Measurements from ENCODE around the gene PSD2. TPM values are rescaled to one million over a fixed set of nuclear protein-coding genes. Genes with fewer than 3 reads are reported as not detected.

PSD2 gene
- total and polyA plus RNA-seq, 8 donors, result 0.06 to 2.5 (median 1.7) TPM; not detected in 1

GRCh38 chr5:139763930-139764791 is 31.4 kb upstream of the PSD2 start:
- Histone ChIP-seq H3K9me3 (no peaks in the 10 kb centered on the region), H3K36me3 (no peaks in the 10 kb centered on the region), H3K4me1 (peaks cover 0 to 4% of the 10 kb centered on the region in 2 donors), H3K27me3 (peaks cover 14 to 57% of the 10 kb centered on the region in 2 donors), H3K4me3 (no peak overlapping the region), H3K27ac (no peak overlapping the region)
- DNase-seq, result peak in 1 of 4 donors; percentile 57
- intact Hi-C loops (cut with DNase I), result loop anchor here (2.0 to 10.0 kb wide), 2 partner anchors 129 kb away; no protein-coding TSS in a partner anchor
- no peak for TF ChIP-seq CTCF (IDR thresholded peaks at IDR 0.05)
- ATAC-seq, result no peak

- no peaks in the 10 kb centered on the region for H3K9me3 ChIP-seq
- no peak overlapping the region for H3K27ac ChIP-seq
- no peak for ATAC-seq
- no peak for DNase-seq
- peaks cover 14 to 49% of the 10 kb centered on the region in 2 donors for H3K27me3 ChIP-seq
- no peaks in the 10 kb centered on the region for H3K36me3 ChIP-seq
- H3K4me3 ChIP-seq, result no peak overlapping the region
- H3K4me1 ChIP-seq, result peaks cover 0 to 4% of the 10 kb centered on the region in 2 donors
- TF ChIP-seq CTCF (IDR thresholded peaks at IDR 0.05), result no peak
- intact Hi-C loops (cut with DNase I), result loop anchor here (2.0 to 10.0 kb wide), 2 partner anchors 130 kb away; no protein-coding TSS in a partner anchor
Measured at GRCh38 chr5:139764886-139765408, 30.7 kb upstream of the PSD2 start.

- H3K36me3 ChIP-seq, result no peaks in the 10 kb centered on the region
- intact Hi-C loops (cut with DNase I), result loop anchor here (2.0 to 10.0 kb wide), 2 partner anchors 131 kb away; no protein-coding TSS in a partner anchor
- peak; percentile 79 to 97 (median 84) for DNase-seq
- peaks cover 14 to 42% of the 10 kb centered on the region in 2 donors for H3K27me3 ChIP-seq
- H3K4me1 ChIP-seq, result peaks cover 0 to 4% of the 10 kb centered on the region in 2 donors
- ATAC-seq, result peak; percentile 96
- H3K27ac ChIP-seq, result no peak overlapping the region
- peak overlapping the region; percentile 33 to 52 for H3K4me3 ChIP-seq
- peak; percentile 94 to 97 for TF ChIP-seq CTCF (IDR thresholded peaks at IDR 0.05)
- H3K9me3 ChIP-seq, result no peaks in the 10 kb centered on the region
Measured at GRCh38 chr5:139765409-139766217, 30.0 kb upstream of the PSD2 start.

GRCh38 chr5:139767960-139768359 is 27.6 kb upstream of the PSD2 start:
- no peak for TF ChIP-seq CTCF (IDR thresholded peaks at IDR 0.05)
- no peaks in the 10 kb centered on the region for H3K36me3 ChIP-seq
- H3K27me3 ChIP-seq, result peaks cover 14 to 25% of the 10 kb centered on the region in 2 donors
- H3K9me3 ChIP-seq, result no peaks in the 10 kb centered on the region
- no peak overlapping the region for H3K4me3 ChIP-seq
- ATAC-seq (no peak), DNase-seq (no peak)
- no peak overlapping the region for H3K27ac ChIP-seq
- peaks cover 0 to 4% of the 10 kb centered on the region in 2 donors for H3K4me1 ChIP-seq
- intact Hi-C loops (cut with DNase I), result loop anchor here in 1 of 2 donors (10.0 kb wide), 1 partner anchor 133 kb away; no protein-coding TSS in a partner anchor

Measured in left lung (tissue), 10 donors.